Mammary epithelial cell (primary cell): ENCODE measurements around the gene NAPSA.

Source experiments
- CTCF ChIP-seq, 2 donors: IDR thresholded peaks in 1 of 2; conservative IDR thresholded peaks in 1 of 2; 2 replicates each; pipeline ENCODE4 v1.5.1; 2011 to 2012; ENCODE audit warnings: inconsistent platforms in 2 of 2, low read length in 2 of 2, mild to moderate bottlenecking in 2 of 2, control low read depth in 1 of 2, low read depth in 1 of 2; ENCODE audit not compliant: insufficient read depth in 1 of 2; ENCODE audit errors: extremely low read depth in 1 of 2
- EZH2 ChIP-seq: IDR thresholded peaks from 2 replicates; pipeline ENCODE4 v1.6.1; 2012; ENCODE audit warnings: low read length, inconsistent platforms, borderline replicate concordance

- no peak for TF ChIP-seq CTCF (conservative IDR thresholded peaks at IDR 0.05 in 1 of 2, IDR thresholded peaks at IDR 0.05 in 1 of 2; ENCODE audit: extremely low read depth in 1 of 2, insufficient read depth in 1 of 2, low read depth in 1 of 2, low read length in 2 of 2)
- TF ChIP-seq EZH2, result no peak
These were observed at the start of gene NAPSA for GRCh38 chr19:50365434-50366306.
